Endometrium (tissue), 2 donors: ENCODE data around the gene MYO15B.
"Not testable (repeated sequence)": the region's sequence is repeated elsewhere in the genome, so short reads cannot be mapped to it uniquely, and the experiment has no call there.

Source experiments
- FAIRE-seq: peaks from 2 replicates; lab custom pipeline; 2012; peaks lifted over from hg19 to GRCh38; lab: Jason Lieb, UNC
- donor health status: control.
- donor health status: control.

The MYO15B gene

DNA sequence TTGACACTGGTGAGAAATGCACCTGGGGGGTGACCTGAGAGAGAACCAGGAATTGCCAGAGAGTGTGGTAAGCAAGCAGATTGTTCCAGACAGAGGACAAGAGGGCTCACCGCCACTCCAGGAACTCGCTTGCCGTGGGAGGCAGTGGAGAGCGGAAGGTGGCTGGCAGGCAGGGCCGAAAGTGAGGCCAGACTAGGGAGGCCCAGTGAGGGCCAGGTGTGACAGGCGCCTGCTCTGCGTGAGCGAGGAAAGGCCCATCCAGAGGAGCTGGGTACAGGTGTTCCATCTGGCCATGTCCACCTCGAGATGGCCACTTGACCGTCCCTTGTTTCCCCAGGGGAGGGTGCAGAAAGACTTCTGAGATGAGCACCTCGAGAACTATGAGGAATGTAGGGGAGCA lies 11.9 kb upstream of the MYO15B start:
- FAIRE-seq: no peak

DNA sequence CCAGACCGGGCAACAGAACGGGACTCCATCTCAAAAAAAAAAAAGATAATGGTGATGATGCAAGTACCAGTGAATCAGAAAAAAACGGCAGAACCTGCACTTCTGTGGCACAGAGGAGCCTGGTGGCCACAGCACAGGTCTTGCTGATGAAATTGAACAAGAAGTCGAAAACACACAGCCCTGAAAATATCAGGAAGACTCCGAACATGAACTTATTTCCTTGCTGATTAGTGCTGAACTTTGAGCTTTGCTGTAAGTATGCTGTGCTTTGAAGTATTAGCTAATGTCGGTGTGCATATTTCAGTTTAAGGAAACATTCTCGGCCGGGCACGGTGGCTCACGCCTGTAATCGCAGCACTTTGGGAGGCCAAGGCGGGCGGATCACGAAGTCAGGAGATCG lies 10.9 kb upstream of the MYO15B start:
- FAIRE-seq: no peak

DNA sequence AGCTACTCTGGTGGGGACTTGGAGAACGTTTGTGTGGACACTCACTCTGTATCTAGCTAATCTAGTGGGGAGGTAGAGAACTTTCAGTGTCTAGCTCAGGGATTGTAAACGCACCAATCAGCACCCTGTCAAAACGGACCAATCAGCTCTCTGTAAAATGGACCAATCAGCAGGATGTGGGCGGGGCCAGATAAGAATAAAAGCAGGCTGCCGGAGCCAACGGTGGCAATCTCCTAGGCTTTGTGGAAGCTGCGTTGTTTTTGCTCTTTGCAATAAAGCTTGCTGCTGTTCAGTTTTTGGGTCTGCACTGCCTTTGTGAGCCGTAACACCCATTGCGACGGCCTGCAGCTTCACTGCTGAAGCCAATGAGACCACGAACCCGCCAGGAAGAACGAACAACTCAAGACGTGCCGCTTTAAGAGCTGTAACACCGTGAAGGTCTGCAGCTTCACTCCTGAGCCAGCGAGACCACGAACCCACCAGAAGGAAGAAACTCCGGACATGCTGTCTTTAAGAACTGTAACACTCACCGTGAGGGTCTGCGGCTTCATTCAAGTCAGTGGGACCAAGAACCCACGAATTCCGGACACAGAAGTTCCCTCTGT lies 6.4 kb upstream of the MYO15B start:
- FAIRE-seq: not testable (repeated sequence)

DNA sequence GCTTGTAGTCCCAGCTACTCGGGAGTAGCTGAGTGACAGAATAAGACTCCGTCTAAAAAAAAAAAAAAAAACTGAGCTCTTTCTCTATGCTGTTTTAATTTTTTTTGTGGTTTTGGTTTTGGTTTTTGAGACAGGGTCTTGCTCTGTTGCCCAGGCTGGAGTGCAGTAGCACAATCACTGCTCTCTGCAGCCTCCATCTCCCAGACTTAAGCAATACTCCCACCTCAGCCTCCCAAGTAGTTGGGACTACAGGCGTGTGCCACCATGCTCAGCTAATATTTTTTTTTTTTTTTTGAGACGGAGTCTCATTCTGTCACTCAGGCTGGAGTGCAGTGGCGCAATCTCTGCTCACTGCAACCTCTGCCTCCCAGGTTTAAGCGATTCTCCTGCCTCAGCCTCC lies 4.4 kb upstream of the MYO15B start:
- FAIRE-seq: not testable (repeated sequence)

DNA sequence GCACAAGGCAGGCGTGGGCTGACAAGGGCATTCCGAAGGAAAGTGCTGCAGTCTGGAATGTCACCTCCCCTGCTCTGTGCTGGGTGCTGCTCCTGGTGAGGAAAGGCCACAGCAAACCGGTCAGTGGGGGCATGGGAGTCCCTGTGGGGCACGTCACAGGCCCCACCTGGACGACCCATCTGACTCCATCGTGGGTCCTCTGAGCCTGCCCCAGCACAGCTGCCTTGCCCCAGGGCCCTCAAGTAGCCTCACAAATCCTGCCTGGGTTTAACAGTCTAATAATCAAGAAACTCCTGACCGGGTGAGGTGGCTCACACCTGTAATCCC lies 2.8 kb upstream of the MYO15B start:
- FAIRE-seq: no peak

DNA sequence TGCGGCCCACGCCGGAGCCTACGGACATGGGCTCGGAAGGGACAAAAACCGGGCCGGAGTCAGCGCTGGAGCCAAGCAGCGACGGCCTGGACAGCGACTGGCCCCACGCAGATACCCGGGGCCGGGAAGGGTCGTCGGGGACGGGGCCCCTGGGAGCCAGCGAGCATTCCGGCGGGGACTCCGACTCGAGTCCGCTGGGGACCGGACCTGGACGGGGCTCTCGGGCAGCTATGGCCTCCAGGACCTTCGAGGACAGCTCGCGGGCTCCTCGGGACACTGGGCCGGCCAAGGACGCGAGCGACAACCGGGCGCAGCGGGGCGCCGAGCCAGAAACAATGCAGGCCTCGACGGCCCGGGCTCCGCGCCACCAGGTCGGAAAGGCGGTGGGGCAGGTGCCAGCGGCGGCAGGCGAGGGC lies 1.0 kb downstream of the MYO15B start:
- FAIRE-seq: no peak

DNA sequence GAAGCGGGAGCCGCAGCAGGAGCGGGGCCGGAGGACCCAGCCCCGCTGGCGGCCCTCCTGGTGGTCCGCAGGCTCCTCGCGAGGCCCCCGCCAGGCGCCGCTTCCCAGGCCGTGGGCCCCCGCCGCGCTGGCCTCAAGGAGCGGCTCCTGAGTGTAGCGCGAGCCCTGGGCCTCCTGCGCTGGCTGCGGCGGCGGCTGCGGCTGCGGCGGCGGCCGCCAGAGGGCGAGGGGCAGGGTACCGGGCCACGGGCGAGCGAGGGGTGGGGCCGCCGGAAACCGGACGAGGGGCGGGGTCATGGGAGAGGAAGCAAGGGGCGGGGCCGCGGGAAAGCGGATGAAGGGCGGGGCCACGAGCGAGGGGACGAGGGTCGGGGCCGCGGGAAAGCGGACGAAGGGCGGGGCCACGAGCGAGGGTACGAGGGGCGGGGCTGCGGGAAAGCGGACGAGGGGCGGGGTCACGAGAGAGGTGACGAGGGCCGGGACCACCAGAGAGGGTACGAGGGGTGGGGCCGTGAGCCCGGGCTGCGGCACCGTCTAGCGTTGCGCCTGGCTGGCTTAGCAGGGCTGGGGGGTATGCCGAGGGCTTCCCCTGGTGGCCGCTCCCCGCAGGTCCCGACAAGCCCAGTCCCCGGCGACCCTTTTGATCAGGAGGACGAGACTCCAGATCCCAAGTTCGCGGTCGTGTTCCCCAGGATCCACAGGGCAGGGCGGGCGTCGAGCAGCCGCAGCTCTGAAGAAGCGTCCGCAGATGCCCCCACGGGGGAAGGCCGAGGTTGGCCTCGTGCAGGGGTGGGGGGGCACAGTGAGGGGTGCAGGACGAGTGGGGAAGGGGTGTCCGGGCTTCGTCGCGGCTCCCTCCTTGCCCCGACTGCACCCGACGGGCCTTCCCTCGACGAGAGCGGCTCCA lies 1.7 kb downstream of the MYO15B start:
- no peak for FAIRE-seq

DNA sequence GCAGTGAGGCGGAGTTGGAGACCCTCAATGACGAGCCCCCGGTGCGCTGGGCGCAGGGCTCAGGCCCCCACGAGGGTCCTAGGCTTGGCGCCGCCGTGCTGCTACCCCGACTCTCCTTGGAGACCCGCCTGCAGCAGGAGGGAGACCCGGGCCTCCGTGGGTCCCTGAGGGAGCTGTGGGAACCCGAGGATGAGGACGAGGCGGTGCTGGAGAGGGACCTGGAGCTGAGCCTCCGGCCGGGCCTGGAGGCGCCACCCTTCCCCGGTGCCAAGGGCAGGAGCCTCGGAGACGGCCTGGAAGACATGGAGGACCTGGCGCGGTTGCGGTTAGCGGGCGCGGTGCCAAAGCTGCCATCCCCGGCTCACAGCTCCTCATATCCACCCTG lies 2.3 kb downstream of the MYO15B start:
- no peak for FAIRE-seq

DNA sequence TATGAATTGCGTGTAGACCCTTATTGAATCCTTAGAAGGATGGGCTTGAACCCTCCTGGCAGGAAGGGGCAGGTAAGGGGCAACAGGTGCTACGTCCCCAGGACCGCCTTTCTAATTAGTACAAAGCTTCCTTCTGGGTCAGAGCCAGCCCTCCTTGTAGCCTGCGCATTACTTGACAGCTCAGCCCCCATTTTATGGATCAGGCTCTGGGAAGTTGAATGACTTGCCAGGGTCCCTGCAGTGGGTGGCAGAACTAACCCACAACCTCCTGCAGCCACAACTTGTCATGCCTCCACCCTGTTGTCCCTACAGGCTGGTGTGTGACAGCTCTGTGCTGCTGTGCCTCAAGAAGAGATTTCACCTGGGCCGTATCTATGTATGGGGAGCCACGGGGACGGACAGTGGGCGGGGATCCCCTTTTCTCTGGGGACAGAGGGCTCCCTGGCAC lies 2.7 kb downstream of the MYO15B start:
- FAIRE-seq: no peak

DNA sequence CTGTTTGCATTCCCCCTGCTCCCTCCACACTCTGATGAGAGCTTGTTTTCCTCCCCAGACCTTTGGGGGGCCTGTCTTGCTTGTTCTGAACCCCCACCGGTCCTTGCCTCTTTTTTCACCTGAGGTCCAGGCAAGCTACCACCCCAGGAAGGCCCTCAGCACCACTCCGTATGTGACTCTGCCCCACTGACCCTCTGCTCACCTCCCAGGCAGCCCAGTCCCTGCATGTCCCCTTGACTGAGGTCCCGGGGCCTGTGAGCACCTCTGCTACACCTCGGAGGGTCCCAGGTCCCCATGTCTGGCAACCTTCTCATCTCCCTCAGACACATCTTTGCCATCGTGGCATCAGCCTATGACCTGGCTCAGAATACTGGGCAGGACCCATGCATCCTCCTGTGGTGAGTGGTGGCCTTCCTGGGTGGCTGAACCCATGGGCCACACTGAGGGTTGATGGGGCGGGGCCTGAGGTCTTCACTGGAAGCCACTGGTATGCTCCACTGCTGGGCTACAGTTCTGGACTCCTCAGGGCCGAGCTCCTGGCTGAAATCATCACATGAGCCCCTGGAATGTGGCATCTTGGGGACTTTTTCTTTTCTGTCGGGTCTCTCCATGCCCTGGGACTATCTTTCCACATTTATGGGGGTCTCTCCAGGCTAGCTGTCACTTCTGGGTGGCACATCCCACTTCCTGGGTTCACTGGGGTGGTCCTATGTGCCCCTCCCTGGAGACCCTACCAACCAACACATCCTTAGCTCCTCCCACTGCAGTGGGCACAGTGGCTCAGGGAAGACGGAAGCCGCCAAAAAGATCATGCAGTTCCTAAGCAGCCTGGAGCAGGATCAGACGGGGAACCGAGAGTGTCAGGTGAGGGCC lies 3.5 kb downstream of the MYO15B start:
- FAIRE-seq: no peak

DNA sequence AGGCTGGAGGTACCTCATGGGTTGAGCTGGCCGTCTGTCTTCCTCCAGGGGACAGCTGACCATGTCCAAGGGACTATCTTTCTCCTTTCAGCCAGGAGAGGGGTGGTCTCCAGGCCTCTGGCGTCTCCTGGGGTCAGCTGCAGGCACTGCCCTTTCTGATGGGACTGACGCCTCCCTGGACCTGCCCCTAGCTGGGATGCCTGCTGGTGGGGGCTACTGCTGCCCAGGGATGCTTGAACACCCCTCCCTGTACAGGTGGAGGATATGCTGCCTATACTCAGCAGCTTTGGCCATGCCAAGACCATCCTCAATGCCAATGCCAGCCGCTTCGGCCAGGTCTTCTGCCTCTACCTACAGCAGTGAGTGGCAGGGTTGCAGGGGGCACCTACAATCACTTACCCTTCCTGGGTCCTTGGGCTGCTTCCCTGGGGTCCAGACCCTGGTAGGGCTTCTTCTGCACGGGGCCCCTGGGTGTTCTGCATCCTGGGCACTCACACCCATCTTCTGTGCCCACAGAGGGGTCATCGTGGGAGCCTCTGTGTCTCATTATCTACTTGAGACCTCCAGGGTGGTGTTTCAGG lies 4.2 kb downstream of the MYO15B start:
- FAIRE-seq: no peak

DNA sequence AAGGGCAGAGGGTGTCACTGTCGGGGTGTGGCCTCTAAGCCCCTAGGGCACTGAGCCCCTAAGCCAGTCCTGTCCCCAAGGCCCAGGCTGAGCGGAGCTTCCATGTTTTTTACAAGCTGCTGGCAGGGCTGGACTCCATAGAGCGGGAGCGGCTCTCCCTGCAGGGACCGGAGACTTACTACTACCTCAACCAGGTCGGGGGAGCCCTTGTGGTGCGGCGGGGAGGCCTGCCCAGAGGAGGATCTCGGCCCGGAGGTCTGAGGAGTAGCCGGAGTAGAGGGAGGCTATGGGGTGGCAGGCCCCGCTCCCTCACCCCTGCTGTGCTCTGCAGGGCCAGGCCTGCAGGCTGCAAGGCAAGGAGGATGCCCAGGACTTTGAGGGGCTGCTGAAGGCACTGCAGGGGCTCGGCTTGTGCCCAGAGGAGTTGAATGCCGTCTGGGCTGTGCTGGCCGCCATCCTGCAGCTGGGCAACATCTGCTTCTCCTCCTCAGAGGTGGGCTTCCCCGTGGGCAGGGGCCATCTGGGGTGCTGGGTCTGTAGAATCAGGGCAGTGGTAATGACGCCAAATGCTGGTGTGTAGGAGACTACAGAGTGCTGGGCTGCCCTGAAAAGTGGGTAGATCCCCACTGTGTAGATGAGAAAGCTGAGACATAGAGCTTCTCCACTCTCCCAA lies 4.9 kb downstream of the MYO15B start:
- no peak for FAIRE-seq

DNA sequence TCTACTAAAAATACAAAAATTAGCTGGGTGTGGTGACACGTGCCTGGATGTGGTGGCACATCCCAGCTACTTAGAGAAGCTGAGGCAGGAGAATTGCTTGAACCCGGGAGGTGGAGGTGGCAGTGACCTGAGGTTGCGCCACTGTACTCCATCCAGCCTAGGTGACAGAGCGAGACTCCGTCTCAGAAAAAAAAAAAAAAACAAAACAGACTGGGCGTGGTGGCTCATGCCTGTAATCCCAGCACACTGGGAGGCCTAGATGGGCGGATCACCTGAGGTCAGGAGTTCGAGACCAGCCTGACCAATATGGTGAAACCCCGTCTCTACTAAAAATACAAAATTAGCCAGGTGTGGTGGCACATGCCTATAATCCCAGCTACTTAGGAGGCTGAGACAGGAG lies 5.8 kb downstream of the MYO15B start:
- FAIRE-seq: not testable (repeated sequence)

DNA sequence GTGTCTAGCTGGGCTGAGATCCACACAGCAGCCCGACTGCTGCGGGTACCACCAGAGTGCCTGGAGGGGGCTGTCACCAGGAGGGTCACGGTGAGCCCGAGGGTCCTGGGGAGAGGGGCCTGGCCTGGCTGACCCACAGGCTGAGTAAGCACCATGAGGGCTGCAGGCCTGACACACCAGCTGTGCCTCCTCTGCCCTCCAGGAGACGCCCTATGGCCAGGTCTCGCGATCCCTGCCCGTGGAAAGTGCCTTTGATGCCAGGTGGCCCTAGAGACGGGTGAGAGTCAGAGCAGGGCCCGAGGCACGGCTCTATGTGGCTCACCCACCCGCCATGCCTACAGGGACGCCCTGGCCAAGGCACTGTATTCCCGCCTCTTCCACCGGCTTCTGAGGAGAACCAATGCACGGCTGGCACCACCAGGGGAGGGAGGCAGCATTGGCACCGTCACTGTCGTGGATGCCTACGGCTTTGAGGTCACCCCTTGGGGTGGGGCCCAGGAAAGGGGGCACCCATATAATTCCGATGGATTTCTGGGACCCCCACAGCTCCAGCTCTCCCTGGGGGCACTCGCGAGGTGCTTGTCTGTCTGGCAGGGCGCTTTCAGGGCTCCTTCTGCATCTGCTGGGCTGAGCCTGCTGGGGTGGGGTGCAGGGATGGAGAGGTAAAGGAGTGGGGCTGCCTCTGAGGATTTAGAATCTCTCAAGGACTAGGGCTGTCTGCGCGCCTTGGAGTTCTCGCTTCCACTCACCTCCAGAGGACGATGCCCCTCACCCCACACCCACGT lies 7.1 kb downstream of the MYO15B start:
- FAIRE-seq: no peak

DNA sequence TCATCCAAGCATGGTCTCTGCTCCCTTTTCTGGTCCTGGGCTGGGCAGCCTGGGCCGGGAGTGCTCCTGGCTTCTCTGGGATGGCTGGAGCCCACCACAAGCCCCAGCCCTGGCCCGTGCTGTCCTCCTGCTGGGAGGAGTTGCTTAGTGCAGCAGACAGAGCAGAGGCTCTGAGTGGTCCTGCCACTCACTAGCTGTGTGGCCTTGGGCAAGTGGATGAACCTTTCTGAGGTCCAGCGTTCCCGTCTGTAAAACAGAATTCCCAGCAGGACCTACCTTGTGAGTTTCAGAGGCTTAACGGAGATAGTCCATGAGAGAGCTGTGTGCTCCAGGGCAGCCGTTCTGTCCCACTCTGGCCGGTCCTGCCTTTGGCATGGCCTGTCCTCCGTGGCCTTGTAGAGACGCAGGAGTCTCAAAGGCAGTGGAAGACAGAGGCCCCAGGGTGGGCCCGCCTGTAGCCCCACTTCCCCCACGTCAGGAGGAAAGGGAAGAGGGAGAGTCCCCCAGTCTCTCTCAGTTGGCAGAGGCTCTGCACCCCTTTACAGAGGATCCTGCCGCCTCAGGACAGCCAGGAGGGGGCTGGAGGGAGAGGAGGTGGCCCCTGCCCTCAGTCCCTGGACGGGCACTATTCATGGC lies 7.8 kb downstream of the MYO15B start:
- no peak for FAIRE-seq

DNA sequence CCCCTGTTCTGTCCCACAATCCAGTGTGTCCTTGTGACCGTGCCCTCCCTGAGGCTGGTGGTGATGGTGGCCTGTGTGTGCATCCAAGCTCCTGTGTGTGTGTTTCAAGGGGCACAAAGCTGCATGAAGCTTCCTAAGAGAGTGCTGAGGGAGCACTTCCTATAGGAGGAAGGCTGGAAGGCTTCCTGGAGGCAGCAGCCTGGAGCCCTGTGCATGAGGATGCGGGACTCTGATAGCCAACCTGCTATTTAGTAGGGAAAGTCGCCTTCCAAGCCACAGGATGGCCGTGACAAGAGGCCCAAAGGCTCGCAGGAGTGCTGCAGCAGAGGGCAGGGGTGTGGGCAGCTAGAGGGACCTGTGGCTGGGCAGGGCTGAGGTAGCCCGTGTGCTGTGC lies 8.3 kb downstream of the MYO15B start:
- no peak for FAIRE-seq

DNA sequence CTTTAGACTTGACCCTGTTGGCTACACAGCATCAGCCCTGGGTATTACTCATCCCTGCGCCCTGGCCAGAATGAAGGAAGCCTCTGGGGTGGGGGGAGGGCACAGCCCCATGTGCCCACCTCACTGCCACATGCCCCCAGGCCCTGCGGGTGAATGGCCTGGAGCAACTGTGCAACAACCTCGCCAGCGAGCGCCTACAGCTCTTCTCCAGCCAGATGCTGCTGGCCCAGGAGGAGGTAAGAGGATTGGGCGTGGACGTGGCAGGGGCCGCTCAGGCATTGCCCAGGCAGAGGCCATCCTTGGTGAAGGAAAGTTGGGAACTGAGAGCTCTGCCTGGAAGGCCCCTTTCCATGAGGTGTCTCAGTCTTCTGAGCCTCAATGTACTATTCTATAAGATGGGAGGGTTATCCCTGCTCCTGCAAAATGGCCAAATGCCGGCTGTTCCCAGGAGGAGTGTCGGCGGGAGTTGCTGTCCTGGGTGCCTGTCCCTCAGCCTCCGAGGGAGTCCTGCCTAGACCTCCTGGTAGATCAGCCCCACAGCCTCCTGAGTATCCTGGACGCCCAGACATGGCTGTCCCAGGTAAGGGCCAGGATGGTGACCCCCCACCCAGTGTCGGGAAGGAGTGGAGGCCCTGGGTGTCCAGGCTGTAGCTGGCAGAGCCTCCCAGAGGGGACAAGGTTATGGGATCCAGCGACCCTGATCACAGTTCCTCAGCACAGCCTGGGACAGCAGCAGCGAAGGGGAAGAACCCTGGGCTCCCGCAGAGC lies 8.9 kb downstream of the MYO15B start:
- FAIRE-seq: no peak

DNA sequence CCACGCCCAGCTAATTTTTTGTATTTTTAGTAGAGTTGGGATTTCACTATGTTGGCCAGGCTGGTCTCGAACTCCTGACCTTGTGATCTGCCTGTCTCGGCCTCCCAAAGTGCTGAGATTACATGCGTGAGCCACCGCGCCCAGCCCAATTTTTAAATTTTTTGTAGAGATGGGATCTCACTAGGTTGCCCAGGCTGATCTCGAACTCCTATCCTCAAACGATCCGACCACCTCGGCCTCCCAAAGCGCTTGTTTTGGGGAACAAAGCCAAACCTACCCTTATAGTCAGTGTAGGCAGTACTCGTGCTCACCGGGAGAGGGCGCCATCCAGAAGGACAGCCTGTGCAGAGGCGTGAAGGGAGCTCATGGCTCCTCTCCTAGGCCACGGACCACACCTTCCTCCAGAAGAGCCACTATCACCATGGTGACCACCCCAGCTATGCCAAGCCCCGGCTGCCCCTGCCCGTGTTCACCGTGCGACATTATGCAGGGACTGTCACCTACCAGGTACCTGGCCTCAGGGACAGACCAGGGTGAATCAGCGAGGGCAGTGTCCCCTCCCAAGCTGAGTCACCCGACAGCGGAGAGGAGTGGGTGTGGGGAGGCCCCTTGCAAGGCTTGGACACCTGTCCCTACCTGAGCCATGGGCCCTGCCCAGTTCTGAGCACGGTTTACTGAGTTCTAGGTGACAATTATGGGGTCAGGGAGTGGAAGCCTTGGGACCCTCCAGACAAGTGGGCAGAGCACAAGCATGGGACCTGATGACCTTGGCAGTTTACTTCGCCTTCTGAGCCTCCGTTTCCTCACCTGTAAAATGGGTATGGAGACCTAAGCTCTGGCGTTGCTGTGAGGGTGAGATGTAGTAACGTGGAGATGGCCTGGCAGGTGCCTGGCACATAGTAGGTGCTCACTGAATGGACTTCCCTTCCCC lies 13.7 kb downstream of the MYO15B start:
- no peak for FAIRE-seq

DNA sequence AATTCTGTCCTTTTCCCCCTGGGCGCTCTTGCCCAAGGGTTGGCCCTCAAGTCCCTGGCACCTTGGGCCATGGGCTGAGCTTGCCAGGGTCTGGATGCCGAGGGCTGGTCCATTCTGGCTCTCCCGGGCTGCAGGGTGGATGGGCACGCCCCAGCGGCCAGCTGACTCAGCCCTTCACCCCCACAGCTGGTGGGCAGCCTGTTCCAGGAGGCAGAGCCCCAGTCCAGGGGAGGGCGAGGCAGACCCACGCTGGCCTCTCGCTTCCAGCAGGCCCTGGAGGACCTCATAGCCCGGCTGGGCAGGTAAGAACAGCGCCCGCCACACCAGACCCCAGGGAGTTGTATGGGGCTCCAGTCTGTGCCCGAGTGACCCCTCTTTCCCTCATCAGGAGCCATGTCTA lies 15.0 kb downstream of the MYO15B start:
- no peak for FAIRE-seq
